DOHH2 (cell line): Measurements from ENCODE around the gene HLCS.

Source experiments
- H3F3A ChIP-seq: fragments of 200-600 bp; sonication (generic), shearing (Covaris generic); 2 replicates; pipeline ENCODE4 v1.6.0; 2016; ENCODE audit warnings: antibody characterized with exemption, mild to moderate bottlenecking; ENCODE audit not compliant: control insufficient read depth, insufficient read depth
- H3K27ac ChIP-seq: fragments of 200-600 bp; sonication (generic); 2 replicates; pipeline ENCODE4 v1.5.1; 2014; ENCODE audit warnings: low read depth, mild to moderate bottlenecking, low read length, moderate library complexity
- H3K27me3 ChIP-seq: fragments of 200-600 bp; sonication (generic); 2 replicates; pipeline ENCODE4 v1.6.1; 2014; ENCODE audit warnings: mild to moderate bottlenecking, low read length, mixed read lengths; ENCODE audit not compliant: control insufficient read depth
- H3K36me3 ChIP-seq: fragments of 200-600 bp; sonication (generic); 2 replicates; pipeline ENCODE4 v1.6.1; 2014; ENCODE audit warnings: mild to moderate bottlenecking, low read length, moderate library complexity, mixed read lengths; ENCODE audit not compliant: control insufficient read depth
- H3K4me1 ChIP-seq: fragments of 200-600 bp; sonication (generic); 2 replicates; pipeline ENCODE4 v1.6.1; 2014; ENCODE audit warnings: mild to moderate bottlenecking, low read length, mixed read lengths; ENCODE audit not compliant: control insufficient read depth
- H3K4me2 ChIP-seq: fragments of 200-600 bp; sonication (generic); 2 replicates; pipeline ENCODE4 v1.6.0; 2014; ENCODE audit warnings: mild to moderate bottlenecking, low read length, moderate library complexity
- H3K4me3 ChIP-seq: fragments of 200-600 bp; sonication (generic); 2 replicates; pipeline ENCODE4 v1.5.1; 2014; ENCODE audit warnings: mild to moderate bottlenecking, low read length, mixed read lengths
- H3K79me2 ChIP-seq: fragments of 200-600 bp; sonication (generic); 2 replicates; pipeline ENCODE4 v1.6.1; 2014; ENCODE audit warnings: mild to moderate bottlenecking, low read length, mixed read lengths; ENCODE audit not compliant: control insufficient read depth
- H3K9me2 ChIP-seq: fragments of 200-600 bp; sonication (generic); replicated peaks from 2 replicates; pipeline ENCODE4 v1.6.1; 2014; ENCODE audit warnings: mild to moderate bottlenecking, low read length, mixed read lengths; ENCODE audit not compliant: control insufficient read depth
- H3K9me3 ChIP-seq: fragments of 200-600 bp; sonication (generic); 2 replicates; pipeline ENCODE4 v1.6.1; 2014; ENCODE audit warnings: antibody characterized with exemption, low read length, mixed read lengths; ENCODE audit not compliant: control insufficient read depth, insufficient read depth
- H4K20me1 ChIP-seq: fragments of 200-600 bp; sonication (generic); 2 replicates; pipeline ENCODE4 v1.6.0; 2014; ENCODE audit warnings: low read depth, mild to moderate bottlenecking, antibody characterized with exemption, low read length, moderate library complexity; ENCODE audit not compliant: control insufficient read depth, insufficient read depth
- EZH2phosphoT487 ChIP-seq: fragments of 200-600 bp; sonication (generic); IDR thresholded peaks from 2 replicates; pipeline ENCODE4 v1.6.1; 2017; ENCODE audit warnings: borderline replicate concordance, mild to moderate bottlenecking, antibody characterized with exemption, low read length, moderate library complexity, mixed read lengths
- TF ChIP-seq, protein P1 (sequence below): fragments of 200-600 bp; sonication (generic); IDR thresholded peaks from one replicate; pipeline ENCODE4 v1.5.1; 2014; ENCODE audit warnings: antibody characterized with exemption, mild to moderate bottlenecking, low read depth, low read length; ENCODE audit not compliant: poor library complexity, severe bottlenecking

HLCS gene

DNA sequence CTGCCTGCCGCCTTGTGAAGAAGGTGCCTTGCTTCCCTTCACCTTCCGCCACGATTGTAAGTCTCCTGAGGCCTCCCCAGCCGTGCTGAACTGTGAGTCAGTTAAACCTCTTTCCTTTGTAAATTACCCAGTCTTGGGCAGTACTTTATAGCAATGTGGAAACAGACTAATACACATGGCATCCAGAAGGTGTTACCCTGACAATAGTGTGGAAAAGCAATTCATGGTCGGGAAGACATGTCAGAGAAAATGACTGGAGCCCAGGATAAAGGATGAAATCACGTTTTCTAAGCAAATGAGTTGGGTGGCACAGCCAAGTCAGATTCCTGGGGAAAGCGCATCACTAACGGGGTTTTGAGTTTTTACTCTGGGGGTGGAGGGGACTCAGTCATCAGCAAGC lies 76.4 kb downstream of the HLCS start:
- Histone ChIP-seq H3K79me2 (no peaks in the 10 kb centered on the region), H3F3A (no peaks in the 10 kb centered on the region), H4K20me1 (no peaks in the 10 kb centered on the region), H3K4me3 (no peak overlapping the region), H3K9me3 (no peaks in the 10 kb centered on the region), H3K4me1 (no peaks in the 10 kb centered on the region), H3K36me3 (no peaks in the 10 kb centered on the region), H3K9me2 (no peaks in the 10 kb centered on the region), H3K27ac (no peak overlapping the region), H3K27me3 (no peaks in the 10 kb centered on the region), H3K4me2 (no peak overlapping the region)
- TF ChIP-seq, protein P1, sequence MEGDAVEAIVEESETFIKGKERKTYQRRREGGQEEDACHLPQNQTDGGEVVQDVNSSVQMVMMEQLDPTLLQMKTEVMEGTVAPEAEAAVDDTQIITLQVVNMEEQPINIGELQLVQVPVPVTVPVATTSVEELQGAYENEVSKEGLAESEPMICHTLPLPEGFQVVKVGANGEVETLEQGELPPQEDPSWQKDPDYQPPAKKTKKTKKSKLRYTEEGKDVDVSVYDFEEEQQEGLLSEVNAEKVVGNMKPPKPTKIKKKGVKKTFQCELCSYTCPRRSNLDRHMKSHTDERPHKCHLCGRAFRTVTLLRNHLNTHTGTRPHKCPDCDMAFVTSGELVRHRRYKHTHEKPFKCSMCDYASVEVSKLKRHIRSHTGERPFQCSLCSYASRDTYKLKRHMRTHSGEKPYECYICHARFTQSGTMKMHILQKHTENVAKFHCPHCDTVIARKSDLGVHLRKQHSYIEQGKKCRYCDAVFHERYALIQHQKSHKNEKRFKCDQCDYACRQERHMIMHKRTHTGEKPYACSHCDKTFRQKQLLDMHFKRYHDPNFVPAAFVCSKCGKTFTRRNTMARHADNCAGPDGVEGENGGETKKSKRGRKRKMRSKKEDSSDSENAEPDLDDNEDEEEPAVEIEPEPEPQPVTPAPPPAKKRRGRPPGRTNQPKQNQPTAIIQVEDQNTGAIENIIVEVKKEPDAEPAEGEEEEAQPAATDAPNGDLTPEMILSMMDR = no peak
- no peak for TF ChIP-seq EZH2phosphoT487

DNA sequence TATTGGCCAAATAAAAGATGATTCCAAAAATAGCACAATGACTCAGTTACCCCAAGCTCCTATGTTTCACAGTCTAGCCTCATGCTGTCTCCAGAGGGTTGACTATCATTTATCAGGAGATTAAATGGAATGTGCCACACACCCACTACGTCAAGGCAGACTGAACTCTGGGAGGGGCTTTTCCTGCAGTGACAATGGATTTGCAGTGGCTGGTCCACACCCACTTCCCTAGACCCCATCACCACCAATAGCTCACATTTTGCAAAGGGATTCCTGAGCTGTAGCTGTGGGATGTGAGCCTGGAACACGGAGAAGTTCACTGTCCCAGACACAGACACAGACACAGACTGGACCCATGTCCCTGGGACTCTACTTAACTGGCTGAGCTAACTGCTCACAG lies 77.1 kb downstream of the HLCS start:
- H3F3A ChIP-seq = no peaks in the 10 kb centered on the region
- H3K4me1 ChIP-seq = no peaks in the 10 kb centered on the region
- no peaks in the 10 kb centered on the region for H3K79me2 ChIP-seq
- no peak for TF ChIP-seq EZH2phosphoT487
- TF ChIP-seq, protein P1 = no peak
- H3K4me3 ChIP-seq = no peak overlapping the region
- no peak overlapping the region for H3K4me2 ChIP-seq
- H4K20me1 ChIP-seq = no peaks in the 10 kb centered on the region
- H3K9me3 ChIP-seq = no peaks in the 10 kb centered on the region
- H3K27me3 ChIP-seq = no peaks in the 10 kb centered on the region
- no peaks in the 10 kb centered on the region for H3K9me2 ChIP-seq
- no peaks in the 10 kb centered on the region for H3K36me3 ChIP-seq
- H3K27ac ChIP-seq = no peak overlapping the region

DNA sequence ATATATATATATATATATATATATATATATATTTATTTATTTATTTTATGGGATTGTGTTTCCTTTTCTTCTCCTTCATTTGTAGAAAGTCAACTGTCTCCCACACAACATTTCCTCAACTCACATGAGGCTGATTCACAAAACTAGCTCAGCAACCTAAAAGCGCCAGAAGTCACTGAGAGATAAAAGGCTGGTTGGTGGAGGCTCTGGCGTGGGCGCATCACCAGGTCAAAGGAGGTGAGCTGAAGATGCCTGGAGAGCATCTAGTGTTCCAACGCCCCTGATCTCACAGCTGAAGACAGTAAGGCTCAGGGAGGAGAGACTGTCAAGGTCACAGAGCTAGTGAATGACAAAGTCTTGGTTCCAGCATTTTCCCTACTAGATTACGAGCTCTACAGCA lies 78.0 kb downstream of the HLCS start:
- peaks cover 6% of the 10 kb centered on the region; the same call in 1 of the 2 replicates for H3K9me3 ChIP-seq
- H3K4me2 ChIP-seq = no peak overlapping the region
- no peaks in the 10 kb centered on the region for H3K9me2 ChIP-seq

More for the DNA sequence above, 78.0 kb downstream of the HLCS start:
- Histone ChIP-seq H3K27me3 (no peaks in the 10 kb centered on the region), H3K4me3 (no peak overlapping the region), H3K4me1 (no peaks in the 10 kb centered on the region), H3K27ac (no peak overlapping the region), H3F3A (no peaks in the 10 kb centered on the region), H3K79me2 (no peaks in the 10 kb centered on the region), H3K36me3 (no peaks in the 10 kb centered on the region), H4K20me1 (no peaks in the 10 kb centered on the region)
- no peak for TF ChIP-seq EZH2phosphoT487
- TF ChIP-seq, protein P1 = no peak
